Panc1 (cell line): ENCODE data around the gene GALP.
"Not testable (repeated sequence)": the region's sequence is repeated elsewhere in the genome, so short reads cannot be mapped to it uniquely, and the experiment has no call there.

Experiments used
- CTCF ChIP-seq: fragments of 450-650 bp; IDR thresholded peaks from 2 replicates; pipeline ENCODE4 v1.5.1; 2017; ENCODE audit warnings: mild to moderate bottlenecking
- POLR2AphosphoS5 ChIP-seq: IDR thresholded peaks from 2 replicates; pipeline ENCODE4 v1.6.1; 2012; ENCODE audit warnings: mild to moderate bottlenecking, low read depth, low read length, moderate library complexity

DNA sequence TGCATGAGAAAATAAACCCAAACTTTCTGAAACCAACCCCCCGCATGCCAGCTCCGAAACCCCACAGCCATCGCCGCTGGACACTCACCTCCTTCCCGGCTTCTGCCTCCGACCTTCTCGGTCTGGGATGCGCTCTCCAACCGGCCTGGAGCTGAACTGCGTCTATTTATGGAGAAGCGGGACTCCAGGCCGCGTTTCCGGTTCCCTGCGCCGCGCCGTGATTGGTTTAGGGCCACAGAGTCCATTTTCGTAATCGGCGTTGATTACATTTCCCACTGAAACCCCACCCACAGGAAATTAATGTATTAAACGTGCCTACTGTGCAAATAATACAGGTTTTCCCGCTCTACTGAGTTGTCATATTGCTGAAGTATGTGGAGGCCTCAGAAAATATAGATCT lies 21.8 kb downstream of the GALP start, which contains the start of gene ZSCAN5B:
- TF ChIP-seq CTCF, POLR2AphosphoS5: not testable (repeated sequence)
